SJSA1 (cell line): Measurements from ENCODE around the gene TNK2. TPM values are rescaled to one million over a fixed set of nuclear protein-coding genes. Genes with fewer than 3 reads are reported as not detected.
"Not testable (repeated sequence)": the region's sequence is repeated elsewhere in the genome, so short reads cannot be mapped to it uniquely, and the experiment has no call there.

Source experiments
- DNase-seq, 2 experiments: peaks; one replicate each; pipeline ENCODE4 v3.0.0-alpha.2; 2015 to 2020; ENCODE audit warnings: low spot score in 2 of 2, low read depth in 1 of 2
- H3K27ac ChIP-seq: fragments of 250-450 bp; sonication (Bioruptor Pico); 2 replicates; pipeline ENCODE4 v1.5.1; 2020; ENCODE audit warnings: mild to moderate bottlenecking, moderate library complexity
- H3K27me3 ChIP-seq: fragments of 250-450 bp; sonication (Bioruptor Pico); replicated peaks from 2 replicates; pipeline ENCODE4 v1.5.1; 2020; ENCODE audit warnings: mild to moderate bottlenecking, moderate library complexity
- H3K36me3 ChIP-seq: fragments of 250-450 bp; sonication (Bioruptor Pico); 2 replicates; pipeline ENCODE4 v1.5.1; 2020; ENCODE audit warnings: mild to moderate bottlenecking
- H3K4me1 ChIP-seq: fragments of 250-450 bp; sonication (Bioruptor Pico); replicated peaks from 2 replicates; pipeline ENCODE4 v1.6.1; 2021; ENCODE audit warnings: mild to moderate bottlenecking
- H3K4me3 ChIP-seq: fragments of 250-450 bp; sonication (Bioruptor Pico); 2 replicates; pipeline ENCODE4 v1.5.1; 2020; ENCODE audit warnings: mild to moderate bottlenecking
- H3K9me3 ChIP-seq: fragments of 250-450 bp; sonication (Bioruptor Pico); replicated peaks from 2 replicates; pipeline ENCODE4 v1.5.1; 2020; ENCODE audit warnings: mild to moderate bottlenecking
- total RNA-seq: library from RNA; depleted of rRNA; stranded (reverse); fragments of >200 nt; shearing (Covaris generic); gene quantifications from 2 replicates; pipeline ENCODE4 v1.2.3, GENCODE V29; 2014

TNK2 gene
- total RNA-seq, 1 experiment from 2014 or later, result 2.2 TPM

- H3K4me1 ChIP-seq, result peaks cover 19% of the 10 kb centered on the region
- no peaks in the 10 kb centered on the region for H3K9me3 ChIP-seq
- no peak overlapping the region for H3K27ac ChIP-seq
- no peaks in the 10 kb centered on the region for H3K36me3 ChIP-seq
- H3K27me3 ChIP-seq, result no peaks in the 10 kb centered on the region; the same call in 1 of the 2 replicates
- no peak for DNase-seq
- no peak overlapping the region for H3K4me3 ChIP-seq
Measured at GRCh38 chr3:195911041-195911945, 2.9 kb upstream of the TNK2 start.

GRCh38 chr3:195910499-195910845 is 2.1 kb upstream of the TNK2 start:
- Histone ChIP-seq H3K36me3 (no peaks in the 10 kb centered on the region), H3K27me3 (no peaks in the 10 kb centered on the region; the same call in 1 of the 2 replicates), H3K9me3 (no peaks in the 10 kb centered on the region), H3K4me3 (no peak overlapping the region), H3K27ac (no peak overlapping the region), H3K4me1 (peaks cover 19% of the 10 kb centered on the region)
- no peak for DNase-seq

- Histone ChIP-seq H3K9me3 (no peaks in the 10 kb centered on the region), H3K27me3 (no peaks in the 10 kb centered on the region; the same call in 1 of the 2 replicates), H3K4me3 (peak overlapping the region; percentile 43), H3K4me1 (peaks cover 19% of the 10 kb centered on the region), H3K27ac (no peak overlapping the region), H3K36me3 (no peaks in the 10 kb centered on the region)
- peak; percentile 46 to 69 for DNase-seq
Measured at GRCh38 chr3:195909644-195910498, 1.5 kb upstream of the TNK2 start.

GRCh38 chr3:195908694-195909581 is 587 bp upstream of the TNK2 start:
- peaks cover 19% of the 10 kb centered on the region for H3K4me1 ChIP-seq
- peak overlapping the region; percentile 43 for H3K4me3 ChIP-seq
- no peak overlapping the region for H3K27ac ChIP-seq
- no peaks in the 10 kb centered on the region for H3K36me3 ChIP-seq
- no peak for DNase-seq
- no peaks in the 10 kb centered on the region; the same call in 1 of the 2 replicates for H3K27me3 ChIP-seq
- no peaks in the 10 kb centered on the region for H3K9me3 ChIP-seq

GRCh38 chr3:195907684-195907933 is 742 bp downstream of the TNK2 start:
- no peak overlapping the region for H3K4me3 ChIP-seq
- no peaks in the 10 kb centered on the region; the same call in 1 of the 2 replicates for H3K27me3 ChIP-seq
- H3K9me3 ChIP-seq, result no peaks in the 10 kb centered on the region
- H3K27ac ChIP-seq, result no peak overlapping the region
- peaks cover 19% of the 10 kb centered on the region for H3K4me1 ChIP-seq
- DNase-seq, result no peak
- H3K36me3 ChIP-seq, result no peaks in the 10 kb centered on the region

GRCh38 chr3:195906865-195907683 is 1.3 kb downstream of the TNK2 start:
- no peaks in the 10 kb centered on the region for H3K36me3 ChIP-seq
- DNase-seq, result no peak
- H3K4me3 ChIP-seq, result no peak overlapping the region
- H3K27me3 ChIP-seq, result no peaks in the 10 kb centered on the region; the same call in 1 of the 2 replicates
- H3K27ac ChIP-seq, result no peak overlapping the region
- peaks cover 19% of the 10 kb centered on the region for H3K4me1 ChIP-seq
- no peaks in the 10 kb centered on the region for H3K9me3 ChIP-seq

GRCh38 chr3:195905970-195906864 is 2.1 kb downstream of the TNK2 start:
- H3K4me1 ChIP-seq, result peaks cover 19% of the 10 kb centered on the region
- H3K36me3 ChIP-seq, result no peaks in the 10 kb centered on the region
- no peak for DNase-seq
- H3K27me3 ChIP-seq, result no peaks in the 10 kb centered on the region; the same call in 1 of the 2 replicates
- H3K4me3 ChIP-seq, result no peak overlapping the region
- no peak overlapping the region for H3K27ac ChIP-seq
- no peaks in the 10 kb centered on the region for H3K9me3 ChIP-seq

GRCh38 chr3:195904368-195904767 is 4.0 kb downstream of the TNK2 start:
- H3K9me3 ChIP-seq, result no peaks in the 10 kb centered on the region
- no peaks in the 10 kb centered on the region; the same call in 1 of the 2 replicates for H3K27me3 ChIP-seq
- H3K4me1 ChIP-seq, result peaks cover 15% of the 10 kb centered on the region

GRCh38 chr3:195903950-195904290 is 4.4 kb downstream of the TNK2 start:
- no peaks in the 10 kb centered on the region for H3K9me3 ChIP-seq
- H3K4me1 ChIP-seq, result peaks cover 14% of the 10 kb centered on the region
- no peak for DNase-seq
- no peak overlapping the region for H3K27ac ChIP-seq
- no peaks in the 10 kb centered on the region for H3K36me3 ChIP-seq
- no peak overlapping the region for H3K4me3 ChIP-seq
- H3K27me3 ChIP-seq, result no peaks in the 10 kb centered on the region; the same call in 1 of the 2 replicates

More at GRCh38 chr3:195904368-195904767, 4.0 kb downstream of the TNK2 start:
- H3K4me3 ChIP-seq, result no peak overlapping the region
- H3K36me3 ChIP-seq, result no peaks in the 10 kb centered on the region
- no peak overlapping the region for H3K27ac ChIP-seq
- DNase-seq, result no peak

GRCh38 chr3:195902634-195903033 is 5.7 kb downstream of the TNK2 start:
- not testable (repeated sequence) for H3K36me3 ChIP-seq, H3K9me3 ChIP-seq, H3K27me3 ChIP-seq, H3K27ac ChIP-seq, H3K4me3 ChIP-seq, DNase-seq, H3K4me1 ChIP-seq

GRCh38 chr3:195901836-195902585 is 6.3 kb downstream of the TNK2 start:
- not testable (repeated sequence) for H3K27ac ChIP-seq, H3K4me3 ChIP-seq, H3K27me3 ChIP-seq, H3K36me3 ChIP-seq, DNase-seq, H3K9me3 ChIP-seq, H3K4me1 ChIP-seq
